NCI-H2227 (cell line): ENCODE data around the gene SKIC8.

Source experiments
- DNase-seq: peaks from one replicate; lab custom pipeline; 2025; ENCODE audit not compliant: unreplicated experiment; lab: John Stamatoyannopoulos, UW

Gene SKIC8

DNA sequence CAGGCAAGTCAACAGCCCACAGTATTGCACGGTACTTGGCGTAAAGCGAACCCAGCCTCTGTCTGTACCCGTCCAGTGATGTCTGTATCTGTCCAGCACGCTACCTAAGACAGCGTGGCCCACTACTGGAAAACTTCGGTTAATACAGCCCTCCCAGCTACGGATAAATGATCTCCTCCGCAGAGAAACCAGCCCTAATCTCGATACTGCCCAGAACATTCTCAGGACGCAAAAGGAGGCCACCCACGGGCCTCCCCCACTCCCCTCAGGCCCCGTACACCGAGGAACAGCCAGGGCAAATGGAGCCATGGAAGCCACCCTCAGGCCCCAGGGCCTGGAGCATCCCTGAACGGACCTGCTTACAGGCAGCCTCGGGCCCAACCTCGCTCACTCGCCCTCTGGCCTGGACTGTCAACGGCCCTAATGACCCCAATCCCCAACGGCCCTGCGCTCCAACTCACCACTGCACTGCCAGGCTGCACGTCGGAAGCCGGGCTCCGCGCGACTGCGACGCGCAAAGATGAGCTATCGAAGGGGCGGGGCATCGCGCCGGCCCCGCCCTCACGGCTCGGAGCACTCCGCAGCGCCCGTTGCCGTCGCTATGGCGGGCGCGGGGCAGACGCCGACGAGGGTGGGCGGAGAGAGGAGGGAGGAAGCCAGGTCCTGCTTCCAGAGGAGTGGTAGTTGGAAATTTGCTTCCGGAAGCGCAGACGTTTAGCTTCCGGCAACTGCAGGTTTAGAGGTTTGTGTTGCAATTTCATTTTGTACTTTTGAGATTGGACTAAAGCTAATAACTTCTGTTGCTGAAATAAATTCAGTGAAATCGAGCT is at the start of gene SKIC8:
Gene SKIC8, minus strand, starts transcription at position 509 of the 830 bp plus-strand sequence. CDS start 3,923 bp downstream, outside the sequence.
- DNase-seq: peak; percentile 95

DNA sequence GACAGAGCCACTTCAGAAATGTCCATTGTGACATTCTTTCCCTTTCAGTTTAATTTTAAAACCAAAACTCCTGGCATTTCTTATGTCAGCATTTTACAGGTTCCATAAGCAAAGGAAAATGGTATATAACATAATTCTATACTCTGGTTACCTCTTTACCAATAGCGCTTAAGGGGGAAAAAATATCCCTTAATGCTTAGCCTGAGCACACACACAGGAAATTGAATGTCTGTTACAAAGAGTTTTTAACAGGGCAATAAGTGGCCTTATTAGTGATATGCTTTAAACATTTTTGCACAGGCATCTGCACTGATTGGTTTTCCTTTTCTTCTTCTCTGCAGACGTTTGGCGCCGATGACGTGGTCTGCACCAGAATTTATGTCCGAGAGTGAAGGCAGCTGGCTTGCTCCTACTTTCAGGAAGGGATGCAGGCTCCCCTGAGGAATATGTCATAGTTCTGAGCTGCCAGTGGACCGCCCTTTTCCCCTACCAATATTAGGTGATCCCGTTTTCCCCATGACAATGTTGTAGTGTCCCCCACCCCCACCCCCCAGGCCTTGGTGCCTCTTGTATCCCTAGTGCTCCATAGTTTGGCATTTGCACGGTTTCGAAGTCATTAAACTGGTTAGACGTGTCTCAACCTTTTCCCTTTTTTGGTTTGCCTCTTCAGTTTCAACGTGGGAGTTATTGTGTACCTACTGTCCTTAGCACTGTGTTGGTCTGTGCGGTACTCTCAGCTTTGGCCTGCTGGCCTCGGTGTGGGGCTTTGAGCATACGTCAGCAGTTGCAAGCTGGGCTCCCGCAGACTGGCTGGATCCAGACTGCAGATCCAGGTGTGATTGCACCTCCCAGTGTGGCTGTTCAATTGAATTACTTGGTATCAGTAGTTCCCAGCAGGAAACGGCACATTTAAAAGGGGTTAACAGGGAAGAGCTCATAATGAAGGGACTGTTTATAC is 48.5 kb upstream of the SKIC8 start:
- DNase-seq: no peak

DNA sequence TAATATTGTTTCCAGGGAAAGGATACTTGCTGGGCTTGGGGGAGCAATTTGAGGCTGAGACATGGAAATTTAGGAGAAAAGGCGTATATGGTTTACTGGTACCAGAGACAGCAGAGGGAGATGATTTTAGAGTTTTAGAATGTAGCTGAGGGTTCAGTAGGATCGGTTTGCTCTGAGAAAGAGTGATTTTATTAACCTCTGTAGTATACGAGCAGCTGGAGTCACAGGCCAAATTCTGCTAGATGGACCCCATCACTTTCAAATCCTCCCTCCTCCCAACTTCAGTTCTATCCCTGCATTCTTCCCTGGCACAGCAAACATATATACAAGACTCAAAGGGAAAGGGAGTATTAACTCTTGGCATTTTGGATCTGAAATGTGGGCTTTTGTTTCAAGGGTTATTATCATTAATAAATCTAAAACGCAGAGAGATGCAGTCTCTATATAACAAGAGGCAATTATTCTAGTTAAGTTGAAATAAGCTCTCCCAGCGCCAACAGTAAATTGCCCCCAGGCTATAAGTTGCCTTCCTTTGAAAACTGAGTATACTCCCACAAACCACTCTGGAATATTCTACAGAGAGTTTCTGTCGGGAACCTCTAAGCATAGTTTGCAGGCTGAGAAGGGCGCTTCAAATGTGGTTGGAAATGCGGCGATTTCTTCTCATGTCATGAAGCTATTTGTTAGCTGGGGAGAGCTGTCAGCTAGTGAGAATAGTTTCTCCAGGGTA is 46.2 kb upstream of the SKIC8 start:
- no peak for DNase-seq

DNA sequence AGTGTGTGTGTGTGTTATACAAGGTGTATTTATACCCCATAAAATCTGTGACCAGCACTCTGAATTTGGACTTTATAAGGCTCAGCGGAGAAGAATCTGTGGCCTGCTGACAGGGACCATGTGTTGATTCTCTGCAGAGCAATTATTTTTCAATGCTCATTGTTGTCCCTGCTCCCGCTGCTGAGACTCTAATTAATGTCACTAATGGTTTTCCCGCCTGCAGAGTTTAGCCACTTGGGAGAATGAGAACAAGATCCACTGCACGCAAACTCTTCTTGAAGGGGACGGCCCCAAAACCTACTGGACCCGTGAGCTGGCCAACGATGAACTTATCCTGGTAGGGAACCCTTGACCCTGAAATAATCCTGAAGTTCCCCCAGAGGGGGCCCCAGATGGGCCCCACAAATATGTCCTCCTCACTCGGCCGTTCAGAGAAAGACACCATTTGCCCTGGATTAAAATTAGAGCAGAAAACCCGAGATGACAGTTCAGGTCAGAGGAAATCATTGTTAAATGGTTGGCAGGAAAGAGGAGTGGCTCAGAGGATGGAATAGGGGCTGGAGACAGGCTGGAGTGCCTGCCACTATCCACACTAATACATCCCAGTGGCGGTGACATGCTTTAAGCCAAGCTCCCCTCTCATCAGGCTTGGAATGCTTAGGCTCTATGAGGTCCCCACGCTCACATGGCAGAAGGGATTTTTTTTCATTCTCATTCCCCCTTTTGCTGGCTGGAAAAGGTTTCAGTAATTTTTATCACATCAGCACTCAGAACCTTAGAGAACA is 44.1 kb upstream of the SKIC8 start:
- peak; percentile 54 for DNase-seq

DNA sequence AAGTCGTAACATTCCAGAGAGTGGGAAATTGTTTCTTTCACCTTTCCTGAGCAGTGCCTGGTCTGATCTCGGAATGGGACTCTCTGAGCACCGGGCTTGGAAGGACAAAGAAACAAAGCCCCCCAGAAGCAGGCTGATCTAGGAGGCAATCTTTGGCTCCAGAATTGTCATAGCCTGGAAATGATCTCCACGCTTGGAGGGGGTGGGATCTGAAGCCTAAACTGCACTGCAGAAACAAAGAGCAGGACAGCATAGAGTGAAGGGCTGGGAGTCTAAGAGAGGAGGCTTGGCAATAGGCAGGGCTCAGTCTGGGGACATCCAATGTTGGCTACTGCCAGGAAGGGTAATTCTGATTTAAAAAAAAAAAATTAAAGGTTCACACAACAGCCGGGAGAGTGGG is 42.6 kb upstream of the SKIC8 start:
- DNase-seq: no peak

DNA sequence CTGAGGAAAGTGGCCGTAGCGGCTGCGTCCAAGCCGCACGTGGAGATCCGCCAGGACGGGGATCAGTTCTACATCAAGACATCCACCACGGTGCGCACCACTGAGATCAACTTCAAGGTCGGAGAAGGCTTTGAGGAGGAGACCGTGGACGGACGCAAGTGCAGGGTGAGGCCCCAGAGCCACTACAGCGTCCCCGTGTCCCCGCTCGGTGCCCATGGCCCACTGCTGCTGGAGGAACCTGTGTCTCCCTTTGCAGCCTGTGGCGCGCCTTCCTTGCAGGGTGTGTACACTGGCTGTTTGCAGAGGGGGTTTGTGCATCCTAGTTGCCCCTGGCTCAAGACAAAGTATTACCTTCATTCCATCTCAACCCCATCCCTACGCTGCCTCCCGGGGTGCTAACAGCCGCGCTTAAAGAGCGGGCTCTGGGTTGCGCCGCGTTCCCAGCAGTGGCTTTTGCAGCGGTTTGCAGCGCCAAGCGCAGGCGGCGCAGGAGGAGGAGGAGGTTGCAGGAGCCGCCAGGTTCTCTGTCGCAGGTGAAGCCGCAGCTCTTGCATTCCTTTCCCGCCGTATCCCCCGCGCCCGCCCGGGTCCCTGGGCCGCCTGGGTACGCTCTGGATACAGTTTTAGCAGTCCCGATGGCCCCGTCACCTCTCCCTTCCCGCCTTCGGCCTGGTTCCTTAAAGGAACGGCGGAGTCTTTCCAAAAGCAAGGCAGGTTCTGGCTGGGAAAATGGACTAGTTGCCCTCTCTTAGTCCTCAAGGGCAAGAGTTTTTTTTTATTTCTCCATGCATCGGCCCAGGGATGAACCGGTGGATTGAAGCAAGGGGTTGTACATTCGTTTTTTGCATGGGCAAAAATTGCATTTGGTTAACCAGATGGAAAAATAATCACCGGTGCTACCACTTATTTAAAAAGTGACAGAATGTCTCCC is 41.9 kb upstream of the SKIC8 start:
- DNase-seq: no peak

DNA sequence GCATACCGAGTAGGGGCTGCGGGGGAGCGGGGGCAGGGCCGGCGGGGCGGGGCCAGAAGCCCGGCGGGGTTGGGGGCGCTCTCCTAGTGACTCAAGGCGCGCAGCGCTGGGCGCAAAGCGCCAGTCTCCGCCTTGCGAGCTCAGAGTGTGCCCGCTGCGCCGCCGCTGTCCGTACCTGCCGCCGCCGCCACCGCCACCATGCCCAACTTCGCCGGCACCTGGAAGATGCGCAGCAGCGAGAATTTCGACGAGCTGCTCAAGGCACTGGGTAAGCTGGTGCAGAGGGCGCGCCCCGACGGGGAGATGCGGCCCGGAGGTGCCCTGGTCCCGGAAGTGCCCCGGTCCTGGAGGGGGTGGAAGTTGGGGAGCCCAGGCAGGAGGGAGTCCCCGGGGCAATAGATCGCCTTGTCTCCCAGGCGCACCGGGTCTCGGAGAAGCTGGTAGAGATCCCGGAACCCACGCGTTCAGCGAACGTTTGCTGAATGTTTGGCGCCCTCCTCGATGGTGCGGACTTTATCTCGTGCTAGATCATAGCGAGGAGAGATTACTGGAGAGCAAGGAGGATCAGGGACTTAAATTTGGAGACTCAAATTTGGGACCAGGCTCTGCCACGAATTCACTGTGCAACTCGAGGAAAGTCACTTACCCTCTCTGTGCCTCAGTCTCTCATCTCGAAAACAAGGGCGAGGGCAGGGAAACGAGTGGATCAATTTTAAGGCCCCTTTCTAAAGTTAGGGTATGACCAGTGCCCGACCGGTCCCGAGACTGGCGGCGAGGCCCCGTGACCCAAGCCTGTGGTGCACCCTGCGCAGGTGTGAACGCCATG is 41.0 kb upstream of the SKIC8 start, which contains the start of gene CRABP1:
Gene CRABP1, plus strand, starts transcription at position 123 of the 826 bp plus-strand sequence. Its CDS starts 76 bp downstream, at position 199.
- DNase-seq: no peak

DNA sequence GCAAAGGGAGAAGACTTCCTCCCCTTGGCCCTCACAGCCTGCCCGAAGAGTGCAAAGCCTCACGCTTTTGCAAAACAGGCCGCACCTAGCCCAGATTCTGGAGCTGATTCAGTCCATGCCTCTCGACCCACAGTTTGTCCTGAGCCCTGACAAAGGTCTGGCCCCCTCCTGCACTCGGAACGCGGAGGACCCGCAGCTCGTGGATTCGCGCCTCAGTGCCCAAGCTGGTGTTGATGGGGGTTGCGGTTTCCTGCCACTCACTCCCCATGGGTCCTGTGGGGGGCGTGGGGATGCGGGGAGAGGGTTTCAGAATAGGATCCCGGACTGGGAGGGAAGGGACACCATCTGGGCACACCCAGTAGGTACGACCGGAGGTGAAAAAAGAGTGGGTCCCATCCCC is 40.1 kb upstream of the SKIC8 start:
- no peak for DNase-seq

DNA sequence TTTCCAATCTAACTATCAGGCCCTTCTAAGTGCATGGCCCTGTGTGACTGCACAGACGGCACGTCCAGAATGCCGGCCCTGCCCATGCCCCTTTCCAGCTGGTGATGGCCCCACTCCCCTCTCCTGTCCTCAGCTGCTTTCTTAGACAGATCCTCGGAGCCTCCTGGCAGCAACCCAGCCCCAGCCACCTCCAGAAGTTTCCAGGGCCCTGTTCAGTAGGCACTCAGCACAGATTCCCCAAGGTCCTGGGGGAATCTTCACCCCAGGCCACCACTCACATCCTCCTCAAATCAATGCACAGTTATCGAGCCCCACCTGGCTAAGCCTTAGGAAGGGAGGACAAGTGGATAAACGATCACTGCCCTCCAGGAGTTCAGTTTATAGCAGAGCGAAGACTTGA is 39.4 kb upstream of the SKIC8 start:
- no peak for DNase-seq

DNA sequence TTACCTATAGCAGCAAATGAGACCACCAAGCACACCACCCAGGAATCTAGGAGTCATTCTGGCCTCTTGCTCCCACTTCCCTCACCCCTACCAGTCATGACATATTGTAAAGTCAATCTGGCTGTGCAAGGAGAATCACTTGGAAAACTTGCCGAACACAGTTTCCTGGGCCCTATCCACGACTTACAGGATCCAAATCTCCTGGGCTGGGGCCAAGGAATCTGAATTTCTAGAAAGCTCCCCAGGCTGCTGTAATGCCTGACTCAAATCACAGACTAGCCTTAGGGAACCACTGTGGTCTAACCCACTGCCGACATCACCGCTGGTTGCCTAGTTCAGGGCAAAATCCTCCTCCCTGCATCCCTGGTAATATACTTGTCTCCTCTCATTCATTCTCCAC is 36.6 kb upstream of the SKIC8 start:
- DNase-seq: no peak

DNA sequence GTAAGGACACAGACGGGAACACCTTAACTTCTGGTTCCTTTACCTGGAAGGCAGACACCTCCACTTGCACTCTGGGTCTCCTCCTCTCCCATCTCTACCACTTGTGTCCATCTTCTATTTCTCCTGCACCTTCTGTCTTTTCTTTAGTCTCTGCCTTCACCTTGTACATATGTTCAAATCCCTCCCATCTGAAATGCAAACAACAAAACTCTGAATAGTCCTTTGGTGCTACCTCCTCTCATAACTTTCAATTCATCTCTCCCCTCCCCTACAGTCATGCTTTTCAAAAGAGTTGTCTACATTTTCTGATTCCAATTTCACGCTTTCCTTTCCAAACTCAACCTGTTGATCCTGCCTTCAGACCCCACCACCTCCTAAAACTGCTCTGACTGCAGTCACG is 35.4 kb upstream of the SKIC8 start:
- no peak for DNase-seq

DNA sequence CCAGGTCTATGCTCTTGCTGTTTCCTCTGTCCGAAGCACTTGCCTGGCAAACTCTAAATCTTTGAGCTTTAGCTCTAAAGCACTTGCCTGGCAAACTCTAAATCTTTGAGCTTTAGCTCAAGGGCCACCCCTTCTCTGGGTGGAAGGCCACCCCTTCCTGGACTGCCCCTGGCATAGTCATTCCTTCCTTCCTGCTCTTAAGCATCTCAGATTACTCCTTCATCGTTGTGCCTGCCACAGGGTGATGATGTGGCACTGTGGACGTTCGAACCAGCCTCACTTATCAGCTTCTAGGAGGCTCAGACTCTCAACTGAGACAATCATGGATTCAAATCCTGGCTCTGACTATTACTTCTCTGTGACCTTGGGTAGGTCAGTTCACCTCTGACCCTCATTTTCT is 30.2 kb upstream of the SKIC8 start:
- no peak for DNase-seq

DNA sequence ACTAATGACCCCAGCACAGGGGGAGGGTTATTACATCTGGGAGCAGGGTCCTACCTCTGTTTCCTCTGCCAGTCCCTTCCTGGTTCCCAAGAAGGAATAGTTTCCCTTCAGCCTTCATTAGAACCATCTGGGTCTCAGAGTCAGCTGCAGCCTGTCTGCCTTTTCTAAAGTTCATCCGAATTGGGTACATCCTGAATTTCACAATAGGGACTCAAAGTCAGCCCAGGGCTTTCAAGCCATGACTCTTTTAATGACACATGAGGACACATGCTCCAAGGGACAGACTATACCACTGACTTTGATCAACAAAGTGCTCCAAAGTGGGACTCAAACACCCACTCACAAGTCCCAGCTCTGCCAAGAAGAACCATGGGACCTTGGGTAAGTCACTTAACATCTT is 28.1 kb upstream of the SKIC8 start:
- DNase-seq: no peak

DNA sequence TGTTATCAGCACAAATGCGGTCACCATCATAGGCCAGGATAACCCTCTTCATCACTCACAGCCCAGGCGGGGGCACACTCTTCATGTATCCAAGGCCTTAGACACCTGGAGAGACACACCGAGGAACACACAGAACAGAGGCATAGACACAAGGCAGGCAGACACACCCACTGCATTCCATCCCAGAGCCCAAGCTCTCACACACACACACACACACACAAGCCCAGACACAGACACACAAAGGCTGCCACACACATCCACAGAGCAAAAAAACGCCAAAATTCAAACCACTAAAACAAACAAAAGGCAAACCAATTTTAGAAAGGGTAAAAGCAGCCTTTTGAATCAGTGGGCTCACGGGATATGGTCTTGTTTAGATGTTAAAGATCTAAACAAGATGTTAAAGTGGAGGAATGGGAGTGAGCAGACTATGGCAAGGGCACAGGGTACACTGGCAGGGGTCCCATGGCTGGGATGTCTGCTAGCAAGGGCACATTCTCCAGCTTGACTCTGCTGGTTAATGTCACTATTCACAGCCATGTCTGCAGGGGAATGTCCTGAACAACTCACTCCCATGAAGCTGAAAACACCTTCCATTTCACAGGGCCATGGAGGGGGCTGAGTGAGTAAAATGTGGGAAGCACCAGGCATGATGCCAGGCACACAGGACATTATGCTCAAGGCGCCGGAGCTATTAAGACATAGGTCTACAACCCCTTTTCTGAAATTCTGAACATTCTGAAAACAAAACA is 25.9 kb upstream of the SKIC8 start:
- no peak for DNase-seq

DNA sequence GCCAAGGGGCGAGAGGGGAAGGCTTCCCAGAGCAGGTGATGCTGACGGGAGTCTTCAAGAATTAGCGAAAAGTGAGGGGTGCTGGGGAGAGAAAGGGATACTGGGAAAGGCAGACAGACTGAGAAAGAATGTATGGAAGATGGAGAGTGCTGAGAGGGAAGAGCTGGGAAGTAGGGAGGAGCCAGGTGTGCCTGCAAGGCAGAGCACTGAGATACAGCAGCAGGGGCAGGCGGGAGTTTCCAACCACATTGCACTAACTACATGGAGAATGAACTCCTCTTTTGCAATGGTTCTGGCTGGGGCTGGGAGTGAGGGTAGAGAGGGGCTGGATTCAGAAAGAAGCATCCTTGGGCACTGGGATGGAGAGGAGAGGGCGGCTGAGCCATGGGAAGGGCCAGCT is 24.7 kb upstream of the SKIC8 start:
- no peak for DNase-seq

DNA sequence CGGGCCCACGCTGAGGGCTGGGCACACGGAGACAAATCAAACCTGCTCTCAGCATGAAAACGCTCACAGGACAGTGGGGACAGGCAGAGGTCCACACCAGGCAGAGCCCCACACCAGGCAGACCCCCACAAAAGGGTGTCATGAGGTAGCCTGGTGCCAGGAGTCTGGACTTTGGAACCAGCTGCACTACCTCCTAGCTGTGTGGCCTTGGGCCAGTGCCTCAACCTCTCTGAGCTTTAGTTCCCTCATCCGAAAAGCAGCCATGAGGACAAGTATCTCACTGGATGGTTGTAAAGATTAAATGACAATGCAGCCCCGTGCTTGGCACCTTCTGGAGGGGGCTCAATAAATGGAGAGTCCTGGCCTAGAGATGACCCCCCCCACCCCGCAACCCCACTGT is 24.3 kb upstream of the SKIC8 start:
- DNase-seq: no peak

DNA sequence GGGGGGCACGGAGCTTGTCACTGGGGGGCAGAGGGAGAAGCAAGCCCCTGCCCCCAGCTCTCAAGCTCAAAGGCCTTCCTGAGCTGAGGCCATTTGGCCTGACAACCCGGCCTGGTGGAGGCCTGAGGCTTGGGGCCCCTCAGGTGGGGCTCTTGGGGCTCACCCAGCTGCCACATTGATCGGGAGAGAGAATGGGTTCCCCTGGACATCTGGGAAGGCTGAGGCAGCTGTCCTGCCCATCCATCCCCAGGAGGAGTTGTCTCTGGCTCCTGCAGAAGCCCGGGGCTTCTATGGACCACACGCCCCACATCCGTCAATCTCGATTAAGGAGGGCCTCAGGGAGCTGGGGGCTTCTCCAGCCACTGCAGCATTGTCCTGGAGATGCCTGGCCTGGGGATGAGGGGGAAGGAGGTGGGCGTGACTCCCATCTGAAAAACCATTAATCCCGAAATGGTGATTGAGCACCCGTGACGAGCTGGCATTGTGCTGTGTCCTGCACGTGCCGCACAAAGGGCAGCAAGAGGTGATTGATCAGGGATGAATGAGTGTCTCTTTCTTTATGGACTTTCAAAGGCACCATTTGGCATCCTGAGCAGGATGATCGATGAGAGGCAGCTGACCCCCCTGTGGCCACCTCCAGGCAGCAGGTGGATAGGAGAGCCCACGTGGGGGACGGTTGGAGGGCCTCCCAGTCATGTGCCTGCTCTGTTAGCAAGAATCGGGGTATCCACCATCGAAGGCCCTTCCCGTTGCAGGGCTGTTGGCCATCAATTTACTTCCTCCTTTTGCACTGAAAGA is 23.5 kb upstream of the SKIC8 start:
- no peak for DNase-seq
